ENCODE data around the gene PCDHA3.
"Not testable (repeated sequence)": the region's sequence is repeated elsewhere in the genome, so short reads cannot be mapped to it uniquely, and the experiment has no call there.

The PCDHA3 gene

DNA sequence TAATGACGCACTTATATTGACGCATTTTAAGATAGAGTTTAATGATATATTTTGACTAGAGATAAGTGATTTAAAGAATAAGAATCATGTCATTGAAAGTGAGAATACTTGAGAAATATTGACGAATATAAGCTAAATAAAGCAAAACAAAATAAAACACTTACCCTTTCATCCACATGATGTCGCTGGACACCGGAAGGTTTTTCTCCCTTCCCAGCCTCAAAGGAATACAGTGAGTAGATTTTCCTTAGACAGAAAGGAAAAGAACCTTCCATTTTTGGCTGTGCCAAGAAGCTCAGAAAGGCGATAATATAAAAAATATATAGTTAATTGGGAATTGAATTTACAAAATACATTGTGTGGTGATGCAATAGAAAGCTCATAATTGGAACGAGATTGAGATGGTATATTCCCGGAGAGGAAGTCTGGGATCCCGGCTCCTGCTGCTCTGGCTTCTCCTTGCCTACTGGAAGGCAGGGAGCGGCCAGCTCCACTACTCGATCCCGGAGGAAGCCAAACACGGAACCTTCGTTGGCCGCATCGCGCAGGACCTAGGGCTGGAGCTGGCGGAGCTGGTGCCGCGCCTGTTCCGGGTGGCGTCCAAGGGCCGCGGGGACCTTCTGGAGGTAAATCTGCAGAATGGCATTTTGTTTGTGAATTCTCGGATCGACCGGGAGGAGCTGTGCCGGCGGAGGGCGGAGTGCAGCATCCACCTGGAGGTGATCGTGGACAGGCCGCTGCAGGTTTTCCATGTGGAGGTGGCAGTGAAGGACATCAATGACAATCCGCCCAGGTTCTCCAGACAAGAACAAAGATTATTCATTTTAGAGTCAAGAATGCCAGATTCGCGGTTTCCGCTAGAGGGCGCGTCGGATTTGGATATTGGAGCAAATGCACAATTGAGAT, 20.8 kb downstream of the PCDHA3 start, which contains the start of gene PCDHA5:
Gene PCDHA5, plus strand, starts transcription at position 239 of the 906 bp plus-strand sequence.
- no peak for DNase-seq

DNA sequence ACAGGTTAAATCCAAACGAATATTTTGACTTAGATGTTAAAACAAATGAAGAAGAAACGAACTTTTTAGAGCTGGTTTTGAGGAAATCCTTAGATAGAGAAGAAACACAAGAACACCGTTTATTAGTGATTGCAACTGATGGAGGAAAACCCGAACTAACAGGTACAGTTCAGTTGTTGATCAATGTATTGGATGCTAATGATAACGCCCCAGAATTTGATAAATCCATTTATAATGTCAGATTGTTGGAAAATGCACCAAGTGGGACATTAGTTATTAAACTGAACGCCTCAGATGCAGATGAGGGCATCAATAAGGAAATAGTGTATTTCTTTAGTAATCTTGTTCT, 21.4 kb downstream of the PCDHA3 start:
- no peak for DNase-seq

DNA sequence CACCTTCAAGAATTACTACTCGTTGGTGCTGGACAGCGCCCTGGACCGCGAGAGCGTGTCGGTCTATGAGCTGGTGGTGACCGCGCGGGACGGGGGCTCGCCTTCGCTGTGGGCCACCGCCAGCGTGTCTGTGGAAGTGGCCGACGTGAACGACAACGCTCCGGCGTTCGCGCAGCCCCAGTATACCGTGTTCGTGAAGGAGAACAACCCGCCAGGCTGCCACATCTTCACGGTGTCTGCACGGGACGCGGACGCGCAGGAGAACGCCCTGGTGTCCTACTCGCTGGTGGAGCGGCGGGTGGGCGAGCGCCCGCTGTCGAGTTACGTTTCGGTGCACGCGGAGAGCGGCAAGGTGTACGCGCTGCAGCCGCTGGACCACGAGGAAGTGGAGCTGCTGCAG, 22.1 kb downstream of the PCDHA3 start:
- not testable (repeated sequence) for DNase-seq

DNA sequence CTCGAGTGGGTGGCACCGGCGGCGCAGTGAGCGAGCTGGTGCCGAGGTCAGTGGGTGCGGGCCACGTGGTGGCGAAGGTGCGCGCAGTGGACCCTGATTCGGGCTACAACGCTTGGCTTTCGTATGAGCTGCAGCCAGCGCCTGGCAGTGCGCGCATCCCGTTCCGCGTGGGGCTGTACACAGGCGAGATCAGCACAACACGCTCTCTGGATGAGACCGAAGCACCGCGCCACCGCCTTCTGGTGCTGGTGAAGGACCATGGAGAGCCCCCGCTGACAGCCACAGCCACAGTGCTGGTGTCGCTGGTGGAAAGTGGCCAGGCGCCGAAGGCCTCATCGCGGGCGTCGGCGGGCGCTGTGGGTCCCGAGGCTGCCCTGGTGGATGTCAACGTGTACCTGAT, 22.6 kb downstream of the PCDHA3 start:
- no peak for DNase-seq

DNA sequence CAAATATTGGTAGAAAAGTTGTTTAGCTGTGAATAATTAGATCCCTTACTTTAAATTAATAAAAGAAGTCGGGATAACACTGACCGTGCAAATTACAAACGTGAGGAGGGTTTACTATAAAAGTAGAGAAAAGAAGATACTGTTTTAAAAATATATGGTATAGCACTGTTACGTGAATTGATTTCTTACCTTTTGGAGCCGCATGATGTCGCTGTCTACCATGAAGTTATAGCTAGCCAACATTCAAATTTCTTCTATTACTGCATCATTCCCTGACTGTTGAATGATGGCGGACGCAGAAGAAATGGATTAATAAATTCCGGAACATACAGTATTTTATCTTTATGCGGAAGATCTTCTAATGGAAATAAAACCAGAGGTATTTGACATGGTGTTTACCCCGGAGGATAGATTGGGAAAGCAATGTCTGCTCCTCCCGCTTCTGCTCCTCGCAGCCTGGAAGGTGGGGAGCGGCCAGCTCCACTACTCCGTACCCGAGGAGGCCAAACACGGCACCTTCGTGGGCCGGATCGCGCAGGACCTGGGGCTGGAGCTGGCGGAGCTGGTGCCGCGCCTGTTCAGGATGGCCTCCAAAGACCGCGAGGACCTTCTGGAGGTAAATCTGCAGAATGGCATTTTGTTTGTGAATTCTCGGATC, 27.0 kb downstream of the PCDHA3 start, which contains the start of gene PCDHA6:
Gene PCDHA6, plus strand, starts transcription at position 257 of the 658 bp plus-strand sequence. Its CDS starts 132 bp downstream, at position 389.
- no peak for DNase-seq

DNA sequence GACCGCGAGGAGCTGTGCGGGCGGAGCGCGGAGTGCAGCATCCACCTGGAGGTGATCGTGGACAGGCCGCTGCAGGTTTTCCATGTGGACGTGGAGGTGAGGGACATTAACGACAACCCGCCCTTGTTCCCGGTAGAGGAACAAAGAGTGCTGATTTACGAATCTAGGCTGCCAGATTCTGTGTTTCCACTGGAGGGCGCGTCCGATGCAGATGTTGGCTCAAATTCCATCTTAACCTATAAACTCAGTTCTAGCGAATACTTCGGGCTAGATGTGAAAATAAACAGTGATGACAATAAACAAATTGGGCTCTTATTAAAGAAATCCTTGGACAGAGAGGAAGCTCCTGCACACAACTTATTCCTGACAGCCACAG, 27.5 kb downstream of the PCDHA3 start:
- no peak for DNase-seq

DNA sequence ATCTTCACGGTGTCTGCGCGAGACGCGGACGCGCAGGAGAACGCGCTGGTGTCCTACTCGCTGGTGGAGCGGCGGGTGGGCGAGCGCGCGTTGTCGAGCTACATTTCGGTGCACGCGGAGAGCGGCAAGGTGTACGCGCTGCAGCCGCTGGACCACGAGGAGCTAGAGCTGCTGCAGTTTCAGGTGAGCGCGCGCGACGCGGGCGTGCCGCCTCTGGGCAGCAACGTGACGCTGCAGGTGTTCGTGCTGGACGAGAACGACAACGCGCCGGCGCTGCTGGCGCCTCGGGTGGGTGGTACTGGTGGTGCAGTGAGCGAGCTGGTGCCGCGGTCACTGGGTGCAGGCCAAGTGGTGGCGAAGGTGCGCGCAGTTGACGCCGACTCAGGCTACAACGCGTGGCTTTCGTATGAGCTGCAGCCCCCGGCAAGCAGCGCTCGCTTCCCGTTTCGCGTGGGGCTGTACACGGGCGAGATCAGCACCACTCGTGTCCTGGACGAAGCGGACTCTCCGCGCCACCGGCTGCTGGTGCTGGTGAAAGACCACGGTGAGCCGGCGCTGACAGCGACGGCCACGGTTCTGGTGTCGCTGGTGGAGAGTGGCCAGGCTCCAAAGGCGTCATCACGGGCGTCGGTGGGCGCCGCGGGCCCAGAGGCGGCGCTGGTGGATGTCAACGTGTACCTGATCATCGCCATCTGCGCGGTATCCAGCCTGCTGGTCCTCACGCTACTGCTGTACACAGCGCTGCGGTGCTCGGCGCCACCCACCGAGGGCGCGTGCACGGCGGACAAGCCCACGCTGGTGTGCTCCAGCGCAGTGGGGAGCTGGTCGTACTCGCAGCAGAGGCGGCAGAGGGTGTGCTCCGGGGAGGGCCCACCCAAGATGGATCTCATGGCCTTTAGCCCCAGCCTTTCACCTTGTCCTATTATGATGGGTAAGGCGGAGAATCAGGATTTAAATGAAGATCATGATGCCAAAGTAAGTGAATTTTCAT, 28.9 kb downstream of the PCDHA3 start:
- DNase-seq, result not testable (repeated sequence)

DNA sequence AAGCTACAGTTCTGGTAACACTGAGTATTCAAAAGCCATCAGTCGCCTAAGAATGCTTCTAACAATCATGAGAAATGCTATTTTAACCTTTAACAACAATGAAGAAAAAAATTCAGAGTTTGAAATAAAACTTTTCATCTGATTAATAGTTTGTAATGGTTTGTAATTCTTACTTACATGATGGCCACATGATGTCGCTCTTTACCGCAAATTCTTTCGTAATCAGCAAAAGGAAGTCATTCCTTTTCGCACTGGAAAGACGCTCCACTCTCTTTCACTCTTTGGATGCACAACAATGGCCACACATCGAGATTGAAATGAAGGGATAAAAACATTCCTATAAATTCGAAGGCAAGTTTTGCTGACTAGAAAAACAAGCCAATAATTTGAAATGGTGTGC, 33.1 kb downstream of the PCDHA3 start, which contains the start of gene PCDHA7:
Gene PCDHA7, plus strand, starts transcription at position 277 of the 400 bp plus-strand sequence. Its CDS starts 115 bp downstream, at position 392.
- DNase-seq, result no peak

DNA sequence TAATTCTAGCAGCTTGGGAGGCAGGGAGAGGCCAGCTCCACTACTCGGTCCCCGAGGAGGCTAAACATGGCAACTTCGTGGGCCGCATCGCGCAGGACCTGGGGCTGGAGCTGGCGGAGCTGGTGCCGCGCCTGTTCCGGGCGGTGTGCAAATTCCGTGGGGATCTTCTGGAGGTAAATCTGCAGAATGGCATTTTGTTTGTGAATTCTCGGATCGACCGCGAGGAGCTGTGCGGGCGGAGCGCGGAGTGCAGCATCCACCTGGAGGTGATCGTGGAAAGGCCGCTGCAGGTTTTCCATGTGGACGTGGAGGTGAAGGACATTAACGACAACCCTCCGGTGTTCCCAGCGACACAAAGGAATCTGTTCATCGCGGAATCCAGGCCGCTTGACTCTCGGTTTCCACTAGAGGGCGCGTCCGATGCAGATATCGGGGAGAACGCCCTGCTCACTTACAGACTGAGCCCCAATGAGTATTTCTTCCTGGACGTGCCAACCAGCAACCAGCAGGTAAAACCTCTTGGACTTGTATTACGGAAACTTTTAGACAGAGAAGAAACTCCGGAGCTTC, 33.7 kb downstream of the PCDHA3 start:
- DNase-seq, result not testable (repeated sequence)

DNA sequence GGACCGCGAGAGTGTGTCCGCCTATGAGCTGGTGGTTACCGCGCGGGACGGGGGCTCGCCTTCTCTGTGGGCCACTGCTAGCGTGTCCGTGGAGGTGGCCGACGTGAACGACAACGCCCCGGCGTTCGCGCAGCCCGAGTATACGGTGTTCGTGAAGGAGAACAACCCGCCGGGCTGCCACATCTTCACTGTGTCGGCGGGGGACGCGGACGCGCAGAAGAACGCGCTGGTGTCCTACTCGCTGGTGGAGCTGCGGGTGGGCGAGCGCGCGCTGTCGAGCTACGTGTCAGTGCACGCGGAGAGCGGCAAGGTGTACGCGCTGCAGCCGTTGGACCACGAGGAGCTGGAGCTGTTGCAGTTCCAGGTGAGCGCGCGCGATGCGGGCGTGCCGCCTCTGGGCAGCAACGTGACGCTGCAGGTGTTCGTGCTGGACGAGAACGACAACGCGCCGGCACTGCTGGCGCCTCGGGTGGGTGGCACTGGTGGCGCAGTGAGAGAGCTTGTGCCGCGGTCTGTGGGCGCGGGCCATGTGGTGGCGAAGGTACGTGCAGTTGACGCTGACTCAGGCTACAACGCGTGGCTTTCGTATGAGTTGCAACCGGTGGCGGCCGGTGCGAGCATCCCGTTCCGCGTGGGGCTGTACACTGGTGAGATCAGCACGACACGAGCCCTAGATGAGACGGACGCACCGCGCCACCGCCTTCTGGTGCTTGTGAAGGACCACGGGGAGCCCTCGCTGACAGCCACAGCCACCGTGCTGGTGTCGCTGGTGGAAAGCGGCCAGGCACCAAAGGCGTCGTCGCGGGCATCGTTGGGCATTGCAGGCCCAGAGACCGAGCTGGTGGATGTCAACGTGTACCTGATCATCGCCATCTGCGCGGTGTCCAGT, 35.0 kb downstream of the PCDHA3 start:
- DNase-seq, result no peak

DNA sequence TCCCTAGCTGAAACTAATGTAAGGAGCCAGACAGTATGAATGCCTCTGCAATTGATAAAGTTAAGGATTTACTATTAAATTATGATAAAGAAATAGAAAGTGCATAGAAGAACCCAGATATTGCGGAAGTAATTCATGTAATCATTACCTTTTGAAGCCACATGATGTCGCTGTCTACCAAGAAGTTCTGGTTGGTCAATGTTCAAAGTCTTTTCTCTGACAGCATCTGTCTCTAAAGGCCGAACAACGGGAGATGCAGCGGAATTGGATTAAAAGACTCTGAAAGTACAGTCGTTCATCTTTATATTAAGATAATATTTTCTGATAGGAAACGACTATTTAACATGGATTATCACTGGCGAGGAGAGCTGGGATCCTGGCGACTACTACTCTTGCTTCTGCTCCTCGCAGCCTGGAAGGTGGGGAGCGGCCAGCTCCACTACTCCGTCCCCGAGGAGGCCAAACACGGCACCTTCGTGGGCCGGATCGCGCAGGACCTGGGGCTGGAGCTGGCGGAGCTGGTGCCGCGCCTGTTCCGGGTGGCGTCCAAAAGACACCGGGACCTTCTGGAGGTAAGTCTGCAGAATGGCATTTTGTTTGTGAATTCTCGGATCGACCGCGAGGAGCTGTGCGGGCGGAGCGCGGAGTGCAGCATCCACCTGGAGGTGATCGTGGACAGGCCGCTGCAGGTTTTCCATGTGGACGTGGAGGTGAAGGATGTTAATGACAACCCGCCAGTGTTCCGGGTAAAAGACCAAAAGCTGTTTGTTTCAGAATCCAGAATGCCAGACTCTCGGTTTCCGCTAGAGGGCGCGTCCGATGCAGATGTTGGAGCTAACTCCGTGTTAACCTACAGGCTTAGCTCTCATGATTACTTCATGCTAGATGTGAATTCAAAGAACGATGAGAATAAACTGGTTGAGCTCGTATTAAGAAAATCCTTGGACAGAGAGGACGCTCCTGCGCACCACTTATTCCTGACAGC, 40.4 kb downstream of the PCDHA3 start, which contains the start of gene PCDHA8:
Gene PCDHA8, plus strand, starts transcription at position 210 of the 985 bp plus-strand sequence. Its CDS starts 135 bp downstream, at position 345.
- DNase-seq, result no peak

DNA sequence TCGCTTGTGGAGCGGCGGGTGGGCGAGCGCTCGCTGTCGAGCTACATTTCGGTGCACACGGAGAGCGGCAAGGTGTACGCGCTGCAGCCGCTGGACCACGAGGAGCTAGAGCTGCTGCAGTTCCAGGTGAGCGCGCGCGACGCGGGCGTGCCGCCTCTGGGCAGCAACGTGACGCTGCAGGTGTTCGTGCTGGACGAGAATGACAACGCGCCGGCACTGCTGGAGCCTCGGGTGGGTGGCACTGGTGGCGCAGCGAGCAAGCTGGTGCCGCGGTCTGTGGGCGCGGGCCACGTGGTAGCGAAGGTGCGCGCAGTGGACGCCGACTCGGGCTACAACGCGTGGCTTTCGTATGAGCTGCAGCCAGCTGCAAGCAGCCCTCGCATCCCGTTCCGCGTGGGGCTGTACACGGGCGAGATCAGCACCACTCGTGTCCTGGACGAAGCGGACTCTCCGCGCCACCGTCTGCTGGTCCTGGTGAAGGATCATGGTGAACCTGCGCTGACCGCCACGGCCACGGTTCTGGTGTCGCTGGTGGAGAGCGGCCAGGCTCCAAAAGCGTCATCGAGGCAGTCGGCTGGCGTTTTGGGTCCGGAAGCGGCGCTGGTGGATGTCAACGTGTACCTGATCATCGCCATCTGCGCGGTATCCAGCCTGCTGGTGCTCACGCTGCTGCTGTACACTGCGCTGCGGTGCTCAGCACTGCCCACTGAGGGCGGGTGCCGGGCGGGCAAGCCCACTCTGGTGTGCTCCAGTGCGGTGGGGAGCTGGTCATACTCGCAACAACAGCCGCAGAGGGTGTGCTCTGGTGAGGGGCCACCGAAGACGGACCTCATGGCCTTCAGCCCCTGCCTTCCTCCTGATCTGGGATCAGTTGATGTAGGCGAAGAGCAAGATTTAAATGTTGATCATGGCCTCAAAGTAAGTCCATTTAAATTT, 42.2 kb downstream of the PCDHA3 start:
- DNase-seq, result no peak

DNA sequence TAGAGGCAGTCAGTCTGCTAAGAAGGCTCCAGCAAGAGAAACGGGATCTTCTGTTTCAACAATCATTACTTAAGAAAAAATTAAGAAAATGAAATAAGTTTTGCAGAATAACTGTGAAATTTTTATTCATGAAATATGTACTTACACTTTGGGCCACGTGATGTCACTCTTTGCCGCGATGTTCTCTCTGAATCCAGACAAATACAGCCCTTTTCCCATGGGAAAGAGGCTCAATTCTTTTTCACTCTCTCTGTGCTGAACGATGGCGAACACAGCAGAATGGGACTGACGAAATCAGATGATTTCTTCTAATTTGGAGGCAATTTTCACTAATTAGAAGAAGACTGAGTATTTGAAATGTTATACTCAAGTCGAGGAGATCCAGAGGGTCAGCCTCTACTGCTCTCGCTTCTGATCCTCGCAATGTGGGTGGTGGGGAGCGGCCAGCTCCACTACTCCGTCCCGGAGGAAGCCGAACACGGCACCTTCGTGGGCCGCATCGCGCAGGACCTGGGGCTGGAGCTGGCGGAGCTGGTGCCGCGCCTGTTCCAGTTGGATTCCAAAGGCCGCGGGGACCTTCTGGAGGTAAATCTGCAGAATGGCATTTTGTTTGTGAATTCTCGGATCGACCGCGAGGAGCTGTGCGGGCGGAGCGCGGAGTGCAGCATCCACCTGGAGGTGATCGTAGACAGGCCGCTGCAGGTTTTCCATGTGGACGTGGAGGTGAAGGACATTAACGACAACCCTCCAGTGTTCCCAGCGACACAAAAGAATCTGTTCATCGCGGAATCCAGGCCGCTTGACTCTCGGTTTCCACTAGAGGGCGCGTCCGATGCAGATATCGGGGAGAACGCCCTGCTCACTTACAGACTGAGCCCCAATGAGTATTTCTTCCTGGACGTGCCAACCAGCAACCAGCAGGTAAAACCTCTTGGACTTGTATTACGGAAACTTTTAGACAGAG, 47.6 kb downstream of the PCDHA3 start, which contains the start of gene PCDHA9:
Gene PCDHA9, plus strand, starts transcription at position 244 of the 964 bp plus-strand sequence. Its CDS starts 114 bp downstream, at position 358.
- DNase-seq, result not testable (repeated sequence)

DNA sequence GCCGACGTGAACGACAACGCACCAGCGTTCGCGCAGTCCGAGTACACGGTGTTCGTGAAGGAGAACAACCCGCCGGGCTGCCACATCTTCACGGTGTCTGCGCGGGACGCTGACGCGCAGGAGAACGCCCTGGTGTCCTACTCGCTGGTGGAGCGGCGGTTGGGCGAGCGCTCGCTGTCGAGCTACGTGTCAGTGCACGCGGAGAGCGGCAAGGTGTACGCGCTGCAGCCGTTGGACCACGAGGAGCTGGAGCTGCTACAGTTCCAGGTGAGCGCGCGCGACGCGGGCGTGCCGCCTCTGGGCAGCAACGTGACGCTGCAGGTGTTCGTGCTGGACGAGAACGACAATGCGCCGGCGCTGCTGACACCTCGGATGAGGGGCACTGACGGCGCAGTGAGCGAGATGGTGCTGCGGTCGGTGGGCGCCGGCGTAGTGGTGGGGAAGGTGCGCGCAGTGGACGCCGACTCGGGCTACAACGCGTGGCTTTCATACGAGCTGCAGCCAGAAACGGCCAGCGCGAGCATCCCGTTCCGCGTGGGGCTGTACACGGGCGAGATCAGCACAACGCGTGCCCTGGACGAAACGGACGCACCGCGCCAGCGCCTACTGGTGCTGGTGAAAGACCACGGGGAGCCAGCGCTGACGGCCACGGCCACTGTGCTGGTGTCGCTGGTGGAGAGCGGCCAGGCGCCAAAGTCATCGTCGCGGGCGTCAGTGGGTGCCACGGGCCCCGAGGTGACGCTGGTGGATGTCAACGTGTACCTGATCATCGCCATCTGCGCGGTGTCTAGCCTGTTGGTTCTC, 49.2 kb downstream of the PCDHA3 start:
- not testable (repeated sequence) for DNase-seq
